PC-9 (cell line): ENCODE measurements around the gene KCNV2. TPM values are rescaled to one million over a fixed set of nuclear protein-coding genes. Genes with fewer than 3 reads are reported as not detected.

Experiments used
- BruUV-seq: library from RNA; stranded (reverse); fragments of 400-500 nt; replicated peaks from 2 replicates; lab custom pipeline; 2021; lab: Mats Ljungman, UMichigan
- CTCF ChIA-PET: fragments of 300-600 bp; sonication (Branson Sonifier 250); formaldehyde crosslinking; loops from one replicate; lab custom pipeline; 2022; ENCODE audit warnings: antibody characterized with exemption; lab: Charles Lee
- POLR2A ChIA-PET: fragments of 300-600 bp; sonication (Branson Sonifier 250); formaldehyde crosslinking; loops from one replicate; lab custom pipeline; 2022; ENCODE audit warnings: antibody characterized with exemption; ENCODE audit not compliant: unreplicated experiment; lab: Charles Lee
- DNase-seq, 2 experiments: peaks; one replicate each; pipeline versions ENCODE4 v3.0.0 to v3.0.0-alpha.2; 2015 to 2022; ENCODE audit warnings: mixed read lengths in 1 of 2
- H2AFZ ChIP-seq: fragments of 200-600 bp; sonication (generic); 2 replicates; pipeline ENCODE4 v1.8.1; 2017; ENCODE audit warnings: antibody characterized with exemption
- H3F3A ChIP-seq: fragments of 200-600 bp; sonication (generic); 2 replicates; pipeline ENCODE4 v1.8.1; 2017; ENCODE audit warnings: antibody characterized with exemption, mild to moderate bottlenecking, low read depth; ENCODE audit not compliant: insufficient read depth
- H3K27ac ChIP-seq: fragments of 200-600 bp; sonication (generic); 2 replicates; pipeline ENCODE4 v1.6.1; 2016; ENCODE audit warnings: mixed run types
- H3K27me3 ChIP-seq: fragments of 200-600 bp; sonication (generic); 2 replicates; pipeline ENCODE4 v1.6.1; 2016; ENCODE audit warnings: low read depth, mixed run types; ENCODE audit not compliant: insufficient read depth
- H3K36me3 ChIP-seq: fragments of 200-600 bp; sonication (generic); 2 replicates; pipeline ENCODE4 v1.6.1; 2016; ENCODE audit warnings: low read depth, mixed run types
- H3K4me1 ChIP-seq: fragments of 200-600 bp; sonication (generic); replicated peaks from 2 replicates; pipeline ENCODE4 v1.6.1; 2016; ENCODE audit warnings: mixed run types; ENCODE audit not compliant: insufficient read depth
- H3K4me2 ChIP-seq: fragments of 200-600 bp; sonication (generic); 2 replicates; pipeline ENCODE4 v1.6.1; 2017; ENCODE audit warnings: mixed run types
- H3K4me3 ChIP-seq: fragments of 200-600 bp; sonication (generic); 2 replicates; pipeline ENCODE4 v1.6.1; 2016; ENCODE audit warnings: mixed run types
- H3K79me2 ChIP-seq: fragments of 200-600 bp; sonication (generic); 2 replicates; pipeline ENCODE4 v1.6.1; 2017; ENCODE audit warnings: low read depth, mixed run types
- H3K9me2 ChIP-seq: fragments of 200-600 bp; sonication (generic); 2 replicates; pipeline ENCODE4 v1.8.1; 2017; ENCODE audit warnings: mild to moderate bottlenecking; ENCODE audit not compliant: insufficient read depth
- H3K9me3 ChIP-seq: fragments of 200-600 bp; sonication (generic); 2 replicates; pipeline ENCODE4 v1.8.1; 2016; ENCODE audit warnings: low read depth; ENCODE audit not compliant: insufficient read depth
- H4K20me1 ChIP-seq: fragments of 200-600 bp; sonication (generic); 2 replicates; pipeline ENCODE4 v1.8.1; 2017; ENCODE audit not compliant: insufficient read depth
- CTCF ChIP-seq: fragments of 200-600 bp; sonication (generic); conservative IDR thresholded peaks from 2 replicates; pipeline ENCODE4 v1.6.1; 2017; ENCODE audit warnings: mixed run types, antibody characterized with exemption, mild to moderate bottlenecking, moderate library complexity
- EZH2 ChIP-seq: fragments of 200-600 bp; sonication (generic); IDR thresholded peaks from 2 replicates; pipeline ENCODE4 v1.8.0; 2017; ENCODE audit warnings: antibody characterized with exemption, low read depth
- intact Hi-C: fragments of 100-400 bp; cut with micrococcal nuclease; formaldehyde crosslinking; loops from one replicate; pipeline ENCODE4 v1.10.0; 2022; ENCODE audit not compliant: unreplicated experiment
- total RNA-seq: library from RNA; stranded (reverse); gene quantifications from 2 replicates; pipeline ENCODE4 v1.2.3, GENCODE V29; 2021

KCNV2 gene
- total RNA-seq, 1 experiment from 2014 or later, result not detected

- BruUV-seq, result no TSS peak
- no peak for DNase-seq
- H3K4me1 ChIP-seq, result no peaks in the 10 kb centered on the region
- intact Hi-C loops, result no loop called here
- POLR2A ChIA-PET, result no interaction called here
- TF ChIP-seq CTCF (no peak), EZH2 (no peak)
- H3F3A ChIP-seq, result no peaks in the 10 kb centered on the region
- H4K20me1 ChIP-seq, result no peaks in the 10 kb centered on the region
- H3K4me3 ChIP-seq, result no peak overlapping the region
- H3K36me3 ChIP-seq, result no peaks in the 10 kb centered on the region
- no peak overlapping the region for H3K27ac ChIP-seq
- no peaks in the 10 kb centered on the region for H3K27me3 ChIP-seq
- H3K9me2 ChIP-seq, result no peaks in the 10 kb centered on the region
- H3K79me2 ChIP-seq, result no peaks in the 10 kb centered on the region
- no peak overlapping the region for H3K4me2 ChIP-seq
- H3K9me3 ChIP-seq, result no peaks in the 10 kb centered on the region
- no peak overlapping the region for H2AFZ ChIP-seq
- CTCF ChIA-PET, result no interaction called here
These were observed 28.7 kb upstream of the KCNV2 start for GRCh38 chr9:2688636-2689035.

GRCh38 chr9:2691212-2691611 is 26.1 kb upstream of the KCNV2 start:
- Histone ChIP-seq H2AFZ (no peak overlapping the region), H3K27ac (no peak overlapping the region), H3F3A (no peaks in the 10 kb centered on the region), H3K27me3 (no peaks in the 10 kb centered on the region), H3K79me2 (no peaks in the 10 kb centered on the region), H3K4me3 (no peak overlapping the region), H4K20me1 (no peaks in the 10 kb centered on the region), H3K4me2 (no peak overlapping the region), H3K9me3 (no peaks in the 10 kb centered on the region), H3K9me2 (no peaks in the 10 kb centered on the region), H3K36me3 (no peaks in the 10 kb centered on the region), H3K4me1 (no peaks in the 10 kb centered on the region)
- BruUV-seq, result no TSS peak
- intact Hi-C loops, result no loop called here
- CTCF ChIA-PET, result no interaction called here
- TF ChIP-seq CTCF, result no peak
- TF ChIP-seq EZH2, result no peak
- POLR2A ChIA-PET, result no interaction called here
- DNase-seq, result no peak

GRCh38 chr9:2691626-2692025 is 25.7 kb upstream of the KCNV2 start:
- H2AFZ ChIP-seq, result no peak overlapping the region
- H3K4me3 ChIP-seq, result no peak overlapping the region
- POLR2A ChIA-PET, result no interaction called here
- no peak overlapping the region for H3K4me2 ChIP-seq
- no peaks in the 10 kb centered on the region for H4K20me1 ChIP-seq
- no peaks in the 10 kb centered on the region for H3K9me2 ChIP-seq
- intact Hi-C loops, result no loop called here
- H3K36me3 ChIP-seq, result no peaks in the 10 kb centered on the region
- TF ChIP-seq EZH2 (no peak), CTCF (no peak)
- H3F3A ChIP-seq, result no peaks in the 10 kb centered on the region
- H3K9me3 ChIP-seq, result no peaks in the 10 kb centered on the region
- CTCF ChIA-PET, result no interaction called here
- H3K4me1 ChIP-seq, result no peaks in the 10 kb centered on the region
- DNase-seq, result no peak
- H3K27me3 ChIP-seq, result no peaks in the 10 kb centered on the region
- H3K27ac ChIP-seq, result no peak overlapping the region
- no peaks in the 10 kb centered on the region for H3K79me2 ChIP-seq
- no TSS peak for BruUV-seq
